GM19099 (cell line): Measurements from ENCODE around the gene MCCC2.

ENCODE experiments used
- POLR2A ChIP-seq: IDR thresholded peaks from 3 replicates; pipeline ENCODE4 v1.6.1; 2011; ENCODE audit warnings: low read depth; ENCODE audit not compliant: insufficient read length; ENCODE audit errors: extremely low read depth

Gene MCCC2

DNA sequence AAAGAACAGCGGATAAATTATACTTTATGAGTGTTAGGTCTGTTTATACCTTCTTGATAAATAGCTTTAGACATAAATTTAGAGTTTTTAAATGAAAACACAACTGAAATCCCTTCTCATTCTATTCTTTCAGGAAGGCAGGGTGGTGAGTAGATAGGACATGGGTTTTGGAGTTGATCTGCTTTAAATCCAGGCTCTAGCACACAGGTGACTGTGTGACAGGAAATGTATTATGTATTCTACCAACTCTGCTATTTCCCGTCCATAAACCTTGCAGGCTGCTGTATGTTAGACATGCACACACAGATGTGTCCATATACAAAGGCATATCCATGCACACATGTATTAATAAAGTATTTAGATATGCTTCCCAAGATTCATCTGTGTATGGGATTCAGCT is 112.6 kb downstream of the MCCC2 start:
- TF ChIP-seq POLR2A = no peak

DNA sequence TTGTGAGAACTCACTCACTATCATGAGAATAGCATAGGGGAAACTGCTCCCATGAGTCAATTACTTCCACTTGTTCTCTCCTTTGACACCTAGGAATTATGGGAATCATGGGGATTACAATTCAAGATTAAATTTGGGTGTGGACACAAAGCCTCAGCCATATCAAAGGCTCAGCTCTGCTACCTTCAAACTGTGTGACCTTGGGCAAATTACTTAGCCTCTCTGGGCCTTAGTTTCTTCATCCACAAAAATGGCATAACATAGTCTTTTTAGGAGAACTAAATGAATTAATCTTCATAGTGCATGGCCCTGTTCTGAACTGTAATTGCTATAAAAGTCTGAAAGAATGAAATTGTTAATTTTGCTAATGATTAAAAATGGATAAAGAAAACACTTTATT is 113.7 kb downstream of the MCCC2 start:
- no peak for TF ChIP-seq POLR2A

DNA sequence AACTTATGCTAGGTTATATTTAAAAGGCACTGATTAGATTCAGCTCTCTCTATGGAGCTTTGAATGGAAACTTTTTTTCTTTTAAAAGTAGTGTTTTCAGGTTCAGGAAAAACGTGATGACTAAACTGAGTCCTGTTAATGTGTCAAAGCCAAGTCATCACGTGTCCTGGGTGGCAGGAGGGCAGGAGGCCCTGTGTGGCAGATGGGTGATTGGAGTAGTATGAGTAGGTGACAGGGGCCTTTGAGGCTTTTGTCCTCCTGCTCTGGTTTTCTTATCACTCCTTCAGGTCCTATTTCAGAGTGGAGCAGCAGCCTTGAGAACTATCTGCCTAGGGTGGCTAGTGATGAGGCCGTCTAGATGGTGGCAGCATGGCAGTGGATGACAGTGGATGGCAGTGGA is 114.3 kb downstream of the MCCC2 start:
- no peak for TF ChIP-seq POLR2A

DNA sequence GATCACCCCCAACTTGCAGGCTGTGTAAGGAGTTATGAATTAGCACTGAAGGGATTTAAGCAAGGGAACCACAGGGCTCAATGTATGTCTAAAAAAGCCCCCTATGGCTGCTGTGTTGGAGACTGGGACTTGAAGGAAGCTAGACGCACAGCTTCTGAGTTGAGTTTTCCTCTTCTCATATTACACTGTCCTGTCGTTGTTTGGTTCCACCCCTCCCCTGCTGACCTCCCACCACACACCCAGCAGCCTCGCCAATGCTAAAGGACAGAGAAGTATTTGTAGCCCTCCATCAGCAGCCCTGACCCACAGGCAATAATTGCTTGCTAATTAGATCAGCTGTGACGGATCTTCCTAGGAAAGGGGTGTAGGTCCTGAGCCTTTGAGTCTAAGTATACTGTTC is 116.8 kb downstream of the MCCC2 start:
- TF ChIP-seq POLR2A = no peak

DNA sequence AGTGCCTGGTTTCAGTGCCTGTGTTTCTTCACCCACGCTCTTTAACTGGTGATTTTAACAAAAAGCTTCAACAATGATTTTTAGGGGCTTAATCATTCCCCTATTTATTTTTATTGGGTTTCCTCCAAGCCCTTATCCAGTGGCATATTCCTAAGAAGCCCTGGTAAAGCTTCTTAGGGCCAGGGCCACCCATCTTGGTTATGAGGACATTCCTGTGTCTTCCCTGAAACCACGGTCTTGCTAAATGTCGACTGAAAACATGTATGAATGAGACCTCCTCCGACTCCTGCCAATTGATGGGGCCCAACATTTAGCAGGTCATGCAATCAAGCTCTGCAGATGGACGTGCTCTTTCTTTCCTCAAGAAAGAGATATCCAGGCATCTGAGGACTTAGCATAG is 118.3 kb downstream of the MCCC2 start:
- TF ChIP-seq POLR2A = no peak

DNA sequence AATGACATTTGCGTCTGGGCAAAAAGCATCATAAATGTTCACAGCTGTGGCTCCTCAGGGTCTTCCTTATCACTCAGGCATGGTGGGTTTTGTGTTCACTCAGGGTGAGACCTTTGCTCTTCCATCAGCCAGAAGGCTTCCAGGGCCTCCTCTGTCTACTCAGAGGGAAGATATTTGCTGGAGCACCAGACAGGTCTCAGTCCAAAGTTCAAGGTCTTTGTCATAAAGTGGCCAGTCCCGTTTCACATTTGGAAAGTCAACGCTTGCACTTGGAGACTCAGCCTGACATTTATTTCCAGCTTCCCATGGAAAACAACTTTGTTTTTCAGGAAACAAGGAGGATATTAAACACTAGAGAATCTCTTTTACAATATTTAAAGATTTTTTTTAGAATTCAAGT is 119.8 kb downstream of the MCCC2 start:
- TF ChIP-seq POLR2A = no peak
